Measurements from ENCODE around the gene HSPA1L.

The HSPA1L gene

GRCh38 chr6:31767096-31767645 is 47.9 kb downstream of the HSPA1L start:
- FAIRE-seq (no peak), DNase-seq (ENCODE audit: low spot score) (no peak)

- FAIRE-seq: no peak
- no peak for DNase-seq (ENCODE audit: low spot score)
Observed at GRCh38 chr6:31765910-31766794, 48.9 kb downstream of the HSPA1L start.

- DNase-seq (ENCODE audit: low spot score): no peak
- no peak for FAIRE-seq
Observed at GRCh38 chr6:31765559-31765909, 49.5 kb downstream of the HSPA1L start.

GRCh38 chr6:31764198-31764597 is 50.9 kb downstream of the HSPA1L start:
- DNase-seq (ENCODE audit: low spot score) (no peak), FAIRE-seq (no peak)

- DNase-seq (ENCODE audit: low spot score) (no peak), FAIRE-seq (no peak)
Observed at GRCh38 chr6:31763619-31763940, 51.5 kb downstream of the HSPA1L start.

- DNase-seq (ENCODE audit: low spot score) (no peak), FAIRE-seq (no peak)
Observed at GRCh38 chr6:31762878-31763618, 52.0 kb downstream of the HSPA1L start.

- no peak for DNase-seq (ENCODE audit: low spot score)
- FAIRE-seq: no peak
Observed at GRCh38 chr6:31762356-31762755, 52.7 kb downstream of the HSPA1L start, which contains the start of gene SAPCD1. Gene SAPCD1 (plus strand): TSS chr6:31762656. CDS start chr6:31763055, 399 bp downstream.

GRCh38 chr6:31761343-31761742 is 53.7 kb downstream of the HSPA1L start:
- DNase-seq (ENCODE audit: low spot score): no peak
- no peak for FAIRE-seq

- DNase-seq (ENCODE audit: low spot score) (no peak), FAIRE-seq (no peak)
Observed at GRCh38 chr6:31760790-31761189, 54.3 kb downstream of the HSPA1L start.
